Measurements from ENCODE around the gene RIC8A.
A peak's percentile ranks its signal among the peaks of the same experiment; 100 is the strongest.

RIC8A gene

DNA sequence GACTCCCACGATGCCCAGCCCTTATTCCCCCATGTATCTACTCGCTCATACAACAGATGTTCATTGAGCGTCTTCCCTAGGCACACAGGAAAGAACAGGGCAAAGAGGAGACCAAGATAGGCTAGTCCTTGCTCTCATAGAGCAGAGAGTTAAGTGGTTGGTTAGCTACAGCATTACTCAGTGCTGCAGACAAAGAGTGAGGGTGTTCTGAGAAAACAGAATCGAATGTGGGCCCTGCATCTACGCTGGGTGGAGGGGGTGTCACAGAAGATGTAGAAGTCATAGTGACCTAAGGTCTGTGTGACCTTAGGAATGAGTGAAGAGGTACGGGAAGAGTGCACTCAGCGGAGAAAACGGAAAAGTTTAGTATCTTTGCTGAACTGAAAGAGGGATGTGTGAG, 41.6 kb downstream of the RIC8A start:
- Histone ChIP-seq H3K4me3 (ENCODE audit: low read length, poor library complexity, severe bottlenecking) (no peak overlapping the region), H3K4me2 (ENCODE audit: low read depth, low read length, poor library complexity, severe bottlenecking) (no peak overlapping the region), H3K9me2 (replicated peaks; ENCODE audit: low read depth, low read length) (no peaks in the 10 kb centered on the region), H3K27me3 (ENCODE audit: insufficient read depth, low read length, poor library complexity, severe bottlenecking) (no peaks in the 10 kb centered on the region), H3K9me3 (ENCODE audit: insufficient read depth, low read depth, low read length) (no peaks in the 10 kb centered on the region), H4K20me1 (ENCODE audit: insufficient read depth, low read length, poor library complexity, severe bottlenecking) (no peaks in the 10 kb centered on the region), H3K9ac (ENCODE audit: low read depth, low read length, poor library complexity, severe bottlenecking) (no peak overlapping the region), H2AFZ (ENCODE audit: low read length) (no peak overlapping the region), H3K79me2 (ENCODE audit: insufficient read depth, low read length) (no peaks in the 10 kb centered on the region), H3K36me3 (ENCODE audit: insufficient read depth, low read length) (peaks cover 70% of the 10 kb centered on the region; the same call in 1 of the 2 replicates), H3K4me1 (ENCODE audit: insufficient read depth, low read length, poor library complexity, severe bottlenecking) (peaks cover 3% of the 10 kb centered on the region), H3F3A (ENCODE audit: low read depth) (no peaks in the 10 kb centered on the region)
- no peak for TF ChIP-seq EZH2phosphoT487 (IDR thresholded peaks at IDR 0.05; ENCODE audit: borderline replicate concordance)
- TF ChIP-seq, protein P1, sequence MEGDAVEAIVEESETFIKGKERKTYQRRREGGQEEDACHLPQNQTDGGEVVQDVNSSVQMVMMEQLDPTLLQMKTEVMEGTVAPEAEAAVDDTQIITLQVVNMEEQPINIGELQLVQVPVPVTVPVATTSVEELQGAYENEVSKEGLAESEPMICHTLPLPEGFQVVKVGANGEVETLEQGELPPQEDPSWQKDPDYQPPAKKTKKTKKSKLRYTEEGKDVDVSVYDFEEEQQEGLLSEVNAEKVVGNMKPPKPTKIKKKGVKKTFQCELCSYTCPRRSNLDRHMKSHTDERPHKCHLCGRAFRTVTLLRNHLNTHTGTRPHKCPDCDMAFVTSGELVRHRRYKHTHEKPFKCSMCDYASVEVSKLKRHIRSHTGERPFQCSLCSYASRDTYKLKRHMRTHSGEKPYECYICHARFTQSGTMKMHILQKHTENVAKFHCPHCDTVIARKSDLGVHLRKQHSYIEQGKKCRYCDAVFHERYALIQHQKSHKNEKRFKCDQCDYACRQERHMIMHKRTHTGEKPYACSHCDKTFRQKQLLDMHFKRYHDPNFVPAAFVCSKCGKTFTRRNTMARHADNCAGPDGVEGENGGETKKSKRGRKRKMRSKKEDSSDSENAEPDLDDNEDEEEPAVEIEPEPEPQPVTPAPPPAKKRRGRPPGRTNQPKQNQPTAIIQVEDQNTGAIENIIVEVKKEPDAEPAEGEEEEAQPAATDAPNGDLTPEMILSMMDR (conservative IDR thresholded peaks at IDR 0.05; ENCODE audit: low read length), result no peak

DNA sequence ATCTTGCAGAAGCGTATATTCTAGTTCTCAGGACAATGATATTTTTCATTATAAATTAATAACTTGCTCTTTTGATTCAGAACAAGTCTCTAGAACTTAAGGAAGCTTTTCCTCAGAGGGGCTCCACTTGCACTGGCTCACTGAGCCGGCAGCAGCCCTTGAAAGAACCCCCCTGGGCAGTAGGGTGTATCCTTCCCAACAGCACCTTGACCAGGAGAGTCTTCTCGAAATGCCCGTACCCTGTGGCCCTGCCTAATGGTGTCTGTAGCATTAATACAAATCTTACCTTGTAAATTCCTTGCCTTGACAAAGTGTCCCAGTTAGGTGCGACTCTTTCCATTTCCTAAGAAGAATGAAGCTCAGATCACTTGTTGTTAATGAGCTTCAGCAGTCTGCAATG, 42.8 kb downstream of the RIC8A start:
- H2AFZ ChIP-seq (ENCODE audit: low read length), result no peak overlapping the region
- H3K27me3 ChIP-seq (ENCODE audit: insufficient read depth, low read length, poor library complexity, severe bottlenecking), result no peaks in the 10 kb centered on the region
- TF ChIP-seq, protein P1 (conservative IDR thresholded peaks at IDR 0.05; ENCODE audit: low read length), result no peak
- no peak for TF ChIP-seq EZH2phosphoT487 (IDR thresholded peaks at IDR 0.05; ENCODE audit: borderline replicate concordance)
- no peak overlapping the region for H3K4me3 ChIP-seq (ENCODE audit: low read length, poor library complexity, severe bottlenecking)
- no peak overlapping the region for H3K9ac ChIP-seq (ENCODE audit: low read depth, low read length, poor library complexity, severe bottlenecking)
- H3K36me3 ChIP-seq (ENCODE audit: insufficient read depth, low read length), result peaks cover 62% of the 10 kb centered on the region; the same call in 1 of the 2 replicates
- H3K4me2 ChIP-seq (ENCODE audit: low read depth, low read length, poor library complexity, severe bottlenecking), result no peak overlapping the region
- H3K4me1 ChIP-seq (ENCODE audit: insufficient read depth, low read length, poor library complexity, severe bottlenecking), result peaks cover 3% of the 10 kb centered on the region
- no peaks in the 10 kb centered on the region for H3F3A ChIP-seq (ENCODE audit: low read depth)
- no peaks in the 10 kb centered on the region for H4K20me1 ChIP-seq (ENCODE audit: insufficient read depth, low read length, poor library complexity, severe bottlenecking)
- H3K9me2 ChIP-seq (replicated peaks; ENCODE audit: low read depth, low read length), result no peaks in the 10 kb centered on the region
- no peaks in the 10 kb centered on the region for H3K9me3 ChIP-seq (ENCODE audit: insufficient read depth, low read depth, low read length)
- H3K79me2 ChIP-seq (ENCODE audit: insufficient read depth, low read length), result no peaks in the 10 kb centered on the region

DNA sequence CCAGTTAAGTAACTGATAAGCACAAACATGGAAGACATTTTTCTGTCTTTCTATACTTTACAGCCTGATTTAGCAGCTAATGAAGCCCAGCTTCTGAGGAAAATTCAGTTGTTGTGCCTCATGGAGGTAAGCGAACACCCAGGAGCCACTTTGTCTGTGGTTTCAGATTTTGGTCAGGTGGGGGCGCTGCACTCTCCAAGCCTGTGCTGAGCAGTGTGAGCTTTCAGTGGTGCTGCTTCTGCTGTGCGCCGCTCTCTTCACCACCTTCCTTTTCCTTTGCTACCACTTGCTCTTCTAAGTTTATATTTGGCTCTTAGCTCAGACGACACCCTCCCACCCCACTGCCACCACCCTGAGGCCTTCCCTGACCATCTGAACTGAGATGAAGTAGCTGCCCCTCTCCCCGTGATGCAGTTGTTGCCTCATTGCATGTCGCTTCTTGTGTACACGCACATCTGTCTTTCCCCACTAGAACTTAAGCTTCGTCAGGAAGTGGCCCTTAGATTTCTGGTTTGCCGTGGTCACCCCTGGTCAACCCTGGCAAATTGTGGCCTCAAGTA, 43.3 kb downstream of the RIC8A start:
- no peaks in the 10 kb centered on the region for H4K20me1 ChIP-seq (ENCODE audit: insufficient read depth, low read length, poor library complexity, severe bottlenecking)
- no peaks in the 10 kb centered on the region for H3F3A ChIP-seq (ENCODE audit: low read depth)
- no peaks in the 10 kb centered on the region for H3K9me3 ChIP-seq (ENCODE audit: insufficient read depth, low read depth, low read length)
- no peak overlapping the region for H2AFZ ChIP-seq (ENCODE audit: low read length)
- no peak overlapping the region for H3K4me2 ChIP-seq (ENCODE audit: low read depth, low read length, poor library complexity, severe bottlenecking)
- peaks cover 3% of the 10 kb centered on the region for H3K4me1 ChIP-seq (ENCODE audit: insufficient read depth, low read length, poor library complexity, severe bottlenecking)
- no peak overlapping the region for H3K4me3 ChIP-seq (ENCODE audit: low read length, poor library complexity, severe bottlenecking)
- no peaks in the 10 kb centered on the region for H3K79me2 ChIP-seq (ENCODE audit: insufficient read depth, low read length)
- H3K9me2 ChIP-seq (replicated peaks; ENCODE audit: low read depth, low read length), result no peaks in the 10 kb centered on the region
- H3K36me3 ChIP-seq (ENCODE audit: insufficient read depth, low read length), result peaks cover 57% of the 10 kb centered on the region; the same call in 1 of the 2 replicates
- H3K9ac ChIP-seq (ENCODE audit: low read depth, low read length, poor library complexity, severe bottlenecking), result no peak overlapping the region
- no peaks in the 10 kb centered on the region for H3K27me3 ChIP-seq (ENCODE audit: insufficient read depth, low read length, poor library complexity, severe bottlenecking)
- TF ChIP-seq, protein P1 (conservative IDR thresholded peaks at IDR 0.05; ENCODE audit: low read length), result peak; percentile 81
- no peak for TF ChIP-seq EZH2phosphoT487 (IDR thresholded peaks at IDR 0.05; ENCODE audit: borderline replicate concordance)
